Measurements from ENCODE around the gene PRMT7. TPM values are rescaled to one million over a fixed set of nuclear protein-coding genes. Genes with fewer than 3 reads are reported as not detected.

Gene PRMT7
- total and polyA plus RNA-seq, 2 experiments from 2014 or later: 56.6 to 110 TPM

DNA sequence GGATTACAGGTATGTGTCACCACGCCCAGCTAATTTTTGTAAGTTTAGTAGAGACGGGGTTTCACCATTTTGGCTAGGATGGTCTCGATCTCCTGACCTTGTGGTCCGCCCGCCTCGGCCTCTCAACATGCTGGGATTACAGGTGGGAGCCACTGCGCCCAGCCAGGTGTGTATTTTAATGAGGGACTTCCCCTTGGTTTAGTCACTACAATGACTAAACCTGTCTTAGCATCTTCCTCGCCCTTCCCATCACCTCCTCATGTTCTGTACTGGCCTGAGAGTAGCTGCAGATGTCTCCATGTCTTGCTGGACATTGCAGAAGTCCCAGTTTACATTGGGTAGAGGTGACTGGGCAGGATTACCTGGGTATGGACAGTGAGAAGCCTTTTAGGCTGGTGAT is 36.9 kb upstream of the PRMT7 start:
- no peaks in the 10 kb centered on the region for H3K36me3 ChIP-seq
- H3K9me3 ChIP-seq (ENCODE audit: low read depth): no peaks in the 10 kb centered on the region
- no peaks in the 10 kb centered on the region for H3K27me3 ChIP-seq
- DNase-seq (ENCODE audit: low read depth in 1 of 2, low spot score in 1 of 2): no peak
- TF ChIP-seq, protein P1, sequence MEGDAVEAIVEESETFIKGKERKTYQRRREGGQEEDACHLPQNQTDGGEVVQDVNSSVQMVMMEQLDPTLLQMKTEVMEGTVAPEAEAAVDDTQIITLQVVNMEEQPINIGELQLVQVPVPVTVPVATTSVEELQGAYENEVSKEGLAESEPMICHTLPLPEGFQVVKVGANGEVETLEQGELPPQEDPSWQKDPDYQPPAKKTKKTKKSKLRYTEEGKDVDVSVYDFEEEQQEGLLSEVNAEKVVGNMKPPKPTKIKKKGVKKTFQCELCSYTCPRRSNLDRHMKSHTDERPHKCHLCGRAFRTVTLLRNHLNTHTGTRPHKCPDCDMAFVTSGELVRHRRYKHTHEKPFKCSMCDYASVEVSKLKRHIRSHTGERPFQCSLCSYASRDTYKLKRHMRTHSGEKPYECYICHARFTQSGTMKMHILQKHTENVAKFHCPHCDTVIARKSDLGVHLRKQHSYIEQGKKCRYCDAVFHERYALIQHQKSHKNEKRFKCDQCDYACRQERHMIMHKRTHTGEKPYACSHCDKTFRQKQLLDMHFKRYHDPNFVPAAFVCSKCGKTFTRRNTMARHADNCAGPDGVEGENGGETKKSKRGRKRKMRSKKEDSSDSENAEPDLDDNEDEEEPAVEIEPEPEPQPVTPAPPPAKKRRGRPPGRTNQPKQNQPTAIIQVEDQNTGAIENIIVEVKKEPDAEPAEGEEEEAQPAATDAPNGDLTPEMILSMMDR (IDR thresholded peaks at IDR 0.05; ENCODE audit: low read depth, low read length): no peak
- H3K4me3 ChIP-seq: no peak overlapping the region
- no peak overlapping the region for H3K27ac ChIP-seq
- H3K4me1 ChIP-seq (ENCODE audit: low read depth): peaks cover 7% of the 10 kb centered on the region

GRCh38 chr16:68274441-68274840 is 36.4 kb upstream of the PRMT7 start:
- TF ChIP-seq, protein P1 (IDR thresholded peaks at IDR 0.05; ENCODE audit: low read depth, low read length): no peak
- Histone ChIP-seq H3K4me3 (no peak overlapping the region), H3K27ac (no peak overlapping the region), H3K27me3 (no peaks in the 10 kb centered on the region), H3K4me1 (ENCODE audit: low read depth) (peaks cover 7% of the 10 kb centered on the region), H3K36me3 (no peaks in the 10 kb centered on the region), H3K9me3 (ENCODE audit: low read depth) (no peaks in the 10 kb centered on the region)
- DNase-seq (ENCODE audit: low read depth in 1 of 2, low spot score in 1 of 2): no peak

- no peaks in the 10 kb centered on the region for H3K36me3 ChIP-seq
These were observed 35.1 kb upstream of the PRMT7 start for GRCh38 chr16:68275611-68276191.

GRCh38 chr16:68276223-68276622 is 34.6 kb upstream of the PRMT7 start:
- Histone ChIP-seq H3K27me3 (no peaks in the 10 kb centered on the region), H3K27ac (peak overlapping the region; percentile 77), H3K4me3 (no peak overlapping the region), H3K36me3 (no peaks in the 10 kb centered on the region), H3K4me1 (ENCODE audit: low read depth) (peaks cover 7% of the 10 kb centered on the region), H3K9me3 (ENCODE audit: low read depth) (no peaks in the 10 kb centered on the region)
- TF ChIP-seq, protein P1 (IDR thresholded peaks at IDR 0.05; ENCODE audit: low read depth, low read length): no peak
- DNase-seq (ENCODE audit: low read depth in 1 of 2, low spot score in 1 of 2): no peak

More at GRCh38 chr16:68275611-68276191, 35.1 kb upstream of the PRMT7 start:
- no peaks in the 10 kb centered on the region for H3K9me3 ChIP-seq (ENCODE audit: low read depth)
- no peak overlapping the region for H3K4me3 ChIP-seq
- no peak for DNase-seq (ENCODE audit: low read depth in 1 of 2, low spot score in 1 of 2)
- TF ChIP-seq, protein P1 (IDR thresholded peaks at IDR 0.05; ENCODE audit: low read depth, low read length): no peak
- H3K27me3 ChIP-seq: no peaks in the 10 kb centered on the region
- H3K27ac ChIP-seq: peak overlapping the region; percentile 77
- H3K4me1 ChIP-seq (ENCODE audit: low read depth): peaks cover 7% of the 10 kb centered on the region

DNA sequence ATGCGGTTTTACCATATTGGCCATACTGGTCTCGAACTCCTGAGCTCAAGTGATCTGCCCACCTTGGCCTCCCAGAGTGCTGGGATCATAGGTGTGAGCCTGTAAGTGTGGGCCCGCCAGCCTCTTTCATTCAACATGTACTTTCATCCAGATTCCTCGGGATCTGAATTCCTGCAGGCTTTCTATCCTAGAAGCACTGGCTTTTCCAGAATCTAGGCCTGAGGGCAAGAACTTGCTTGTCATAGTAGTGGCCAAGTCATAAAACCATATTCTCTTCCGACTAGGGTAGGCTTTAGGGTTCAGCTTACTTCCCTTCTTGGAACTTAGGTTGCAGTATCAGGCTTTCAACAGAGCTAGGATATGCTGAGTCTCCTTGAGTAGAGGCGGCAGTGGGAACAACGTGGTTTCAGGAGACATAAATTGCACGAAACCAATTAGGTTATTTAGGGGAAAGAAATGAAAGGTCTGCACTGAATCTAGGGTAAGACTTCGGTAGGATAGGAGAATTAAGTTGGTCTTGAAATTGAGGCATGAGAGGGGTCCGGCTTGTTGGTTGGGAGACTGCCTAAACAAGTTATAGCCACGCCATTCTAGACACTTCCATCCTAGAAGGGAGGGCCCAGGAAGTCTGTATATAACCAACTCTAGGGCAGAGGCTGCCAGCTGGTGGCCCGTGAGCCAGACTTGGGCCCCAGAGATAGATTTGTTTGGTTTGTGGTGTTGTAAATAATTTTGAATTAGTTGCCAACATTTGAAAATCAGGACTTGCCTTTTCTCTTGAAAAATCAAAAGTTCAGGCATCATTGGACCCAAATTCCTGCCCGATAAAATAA is 30.9 kb upstream of the PRMT7 start:
- Histone ChIP-seq H3K9me3 (ENCODE audit: low read depth) (no peaks in the 10 kb centered on the region), H3K27ac (no peak overlapping the region), H3K4me1 (ENCODE audit: low read depth) (peaks cover 21% of the 10 kb centered on the region), H3K27me3 (no peaks in the 10 kb centered on the region), H3K36me3 (no peaks in the 10 kb centered on the region), H3K4me3 (no peak overlapping the region)
- DNase-seq (ENCODE audit: low read depth in 1 of 2, low spot score in 1 of 2): no peak
- TF ChIP-seq, protein P1 (IDR thresholded peaks at IDR 0.05; ENCODE audit: low read depth, low read length): no peak

All from cardiac muscle cell (in vitro differentiated cells and primary cell).